Measurements from ENCODE around the gene BCAS3. TPM values are rescaled to one million over a fixed set of nuclear protein-coding genes. Genes with fewer than 3 reads are reported as not detected.

The BCAS3 gene
- total and polyA plus RNA-seq, 9 donors = 9.4 to 37.0 (median 21.6) TPM

DNA sequence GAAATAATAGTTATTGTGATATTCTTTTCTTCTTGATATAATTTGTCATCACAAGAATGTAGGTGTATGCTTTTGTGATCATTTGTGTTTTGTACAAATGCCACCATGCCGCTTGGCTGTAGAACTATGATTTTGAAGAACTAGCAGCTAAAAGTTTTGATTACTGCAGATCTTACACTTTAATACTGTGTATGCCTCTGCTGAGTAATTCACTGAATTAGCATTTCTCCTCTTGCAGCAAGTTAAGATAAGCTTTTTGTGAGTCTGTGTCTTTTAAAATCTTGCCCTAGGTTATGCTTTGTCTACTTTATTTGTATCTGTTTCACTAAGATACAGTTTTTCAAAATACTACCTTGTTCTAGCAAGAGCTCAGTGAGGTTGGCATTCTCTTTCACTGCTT is 395.5 kb downstream of the BCAS3 start:
- no peaks in the 10 kb centered on the region for H3K9me3 ChIP-seq
- H3K27ac ChIP-seq = no peak overlapping the region
- no peak for DNase-seq
- H3K4me3 ChIP-seq = no peak overlapping the region
- H3K4me1 ChIP-seq (ENCODE audit: insufficient read depth) = no peaks in the 10 kb centered on the region
- no peaks in the 10 kb centered on the region for H3K27me3 ChIP-seq
- TF ChIP-seq EP300 (IDR thresholded peaks at IDR 0.05) = no peak
- TF ChIP-seq POLR2A (IDR thresholded peaks at IDR 0.05) = no peak
- TF ChIP-seq, protein P1, sequence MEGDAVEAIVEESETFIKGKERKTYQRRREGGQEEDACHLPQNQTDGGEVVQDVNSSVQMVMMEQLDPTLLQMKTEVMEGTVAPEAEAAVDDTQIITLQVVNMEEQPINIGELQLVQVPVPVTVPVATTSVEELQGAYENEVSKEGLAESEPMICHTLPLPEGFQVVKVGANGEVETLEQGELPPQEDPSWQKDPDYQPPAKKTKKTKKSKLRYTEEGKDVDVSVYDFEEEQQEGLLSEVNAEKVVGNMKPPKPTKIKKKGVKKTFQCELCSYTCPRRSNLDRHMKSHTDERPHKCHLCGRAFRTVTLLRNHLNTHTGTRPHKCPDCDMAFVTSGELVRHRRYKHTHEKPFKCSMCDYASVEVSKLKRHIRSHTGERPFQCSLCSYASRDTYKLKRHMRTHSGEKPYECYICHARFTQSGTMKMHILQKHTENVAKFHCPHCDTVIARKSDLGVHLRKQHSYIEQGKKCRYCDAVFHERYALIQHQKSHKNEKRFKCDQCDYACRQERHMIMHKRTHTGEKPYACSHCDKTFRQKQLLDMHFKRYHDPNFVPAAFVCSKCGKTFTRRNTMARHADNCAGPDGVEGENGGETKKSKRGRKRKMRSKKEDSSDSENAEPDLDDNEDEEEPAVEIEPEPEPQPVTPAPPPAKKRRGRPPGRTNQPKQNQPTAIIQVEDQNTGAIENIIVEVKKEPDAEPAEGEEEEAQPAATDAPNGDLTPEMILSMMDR (IDR thresholded peaks at IDR 0.05) = no peak
- WGBS, 3 donors = 86 to 98% (median 93%) methylated on average over 1 of the region's 1 CpG
- intact Hi-C loops (cut with DNase I) = no loop called here
- no peaks in the 10 kb centered on the region for H3K36me3 ChIP-seq

DNA sequence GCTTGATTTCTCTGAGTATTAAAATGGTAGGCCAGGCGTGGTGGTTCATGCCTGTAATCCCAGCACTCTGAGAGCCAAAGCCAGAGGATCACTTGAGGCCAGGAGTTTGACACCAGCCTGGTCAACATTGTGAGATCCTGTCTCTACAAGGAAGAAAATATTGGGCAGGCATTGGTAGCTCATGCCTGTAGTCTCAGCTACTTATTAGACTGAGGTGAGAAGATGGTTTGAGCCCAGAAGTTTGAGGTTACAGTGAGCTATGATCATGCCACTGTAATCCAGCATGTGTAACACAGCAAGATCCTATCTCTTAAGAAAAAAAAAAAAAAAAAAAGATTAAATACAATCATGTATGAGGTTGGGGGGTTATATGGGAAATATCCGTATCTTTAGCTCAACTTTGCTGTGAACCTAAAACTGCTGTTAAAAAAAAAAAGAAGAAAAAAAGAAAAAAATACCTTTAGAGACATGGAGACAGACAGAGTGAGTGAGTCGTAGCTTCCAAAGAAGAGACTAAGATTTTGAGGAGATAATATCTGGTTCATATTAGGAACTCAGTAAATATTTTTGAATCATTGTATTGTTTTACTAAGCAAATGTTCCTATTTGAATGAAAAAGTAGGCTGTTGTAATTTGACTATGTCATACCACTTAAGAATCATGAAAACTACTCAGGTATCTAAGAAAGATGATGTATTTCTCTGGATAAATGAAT is 396.3 kb downstream of the BCAS3 start:
- no peaks in the 10 kb centered on the region for H3K36me3 ChIP-seq
- intact Hi-C loops (cut with DNase I) = no loop called here
- no peak for DNase-seq
- no peaks in the 10 kb centered on the region for H3K27me3 ChIP-seq
- H3K4me1 ChIP-seq (ENCODE audit: insufficient read depth) = no peaks in the 10 kb centered on the region
- TF ChIP-seq POLR2A (IDR thresholded peaks at IDR 0.05) (no peak), EP300 (IDR thresholded peaks at IDR 0.05) (no peak)
- TF ChIP-seq, protein P1 (IDR thresholded peaks at IDR 0.05) = no peak
- H3K4me3 ChIP-seq = no peak overlapping the region
- H3K27ac ChIP-seq = no peak overlapping the region
- 92 to 95% (median 94%) methylated on average over 3 of the region's 3 CpGs for whole genome bisulfite sequencing, 3 donors
- no peaks in the 10 kb centered on the region for H3K9me3 ChIP-seq

DNA sequence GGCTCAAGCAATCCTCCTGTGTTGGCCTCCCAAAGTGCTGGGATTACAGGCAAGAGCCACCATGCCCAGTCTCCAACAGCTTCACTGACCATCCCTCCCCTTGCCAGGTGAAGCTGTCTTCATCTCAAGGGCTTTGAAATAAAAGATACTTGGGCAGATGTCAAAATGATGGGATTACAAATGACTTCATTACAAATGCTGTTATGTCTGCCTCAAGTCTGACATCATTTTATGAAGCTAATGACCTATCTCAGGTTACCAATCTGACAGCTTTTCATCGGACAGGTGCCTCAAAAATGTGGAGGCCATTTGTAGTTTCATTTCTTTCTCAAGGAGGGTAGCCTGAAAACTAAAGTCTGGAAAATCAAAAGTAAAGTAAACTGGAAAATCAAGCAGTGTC is 398.3 kb downstream of the BCAS3 start:
- Histone ChIP-seq H3K36me3 (no peaks in the 10 kb centered on the region), H3K4me3 (no peak overlapping the region), H3K9me3 (no peaks in the 10 kb centered on the region), H3K27ac (no peak overlapping the region), H3K4me1 (ENCODE audit: insufficient read depth) (no peaks in the 10 kb centered on the region), H3K27me3 (no peaks in the 10 kb centered on the region)
- intact Hi-C loops (cut with DNase I) = no loop called here
- DNase-seq = no peak
- TF ChIP-seq, protein P1 (IDR thresholded peaks at IDR 0.05) = no peak
- no peak for TF ChIP-seq POLR2A (IDR thresholded peaks at IDR 0.05)
- no peak for TF ChIP-seq EP300 (IDR thresholded peaks at IDR 0.05)
- WGBS, 3 donors = 88 to 98% (median 94%) methylated on average over 1 of the region's 1 CpG

DNA sequence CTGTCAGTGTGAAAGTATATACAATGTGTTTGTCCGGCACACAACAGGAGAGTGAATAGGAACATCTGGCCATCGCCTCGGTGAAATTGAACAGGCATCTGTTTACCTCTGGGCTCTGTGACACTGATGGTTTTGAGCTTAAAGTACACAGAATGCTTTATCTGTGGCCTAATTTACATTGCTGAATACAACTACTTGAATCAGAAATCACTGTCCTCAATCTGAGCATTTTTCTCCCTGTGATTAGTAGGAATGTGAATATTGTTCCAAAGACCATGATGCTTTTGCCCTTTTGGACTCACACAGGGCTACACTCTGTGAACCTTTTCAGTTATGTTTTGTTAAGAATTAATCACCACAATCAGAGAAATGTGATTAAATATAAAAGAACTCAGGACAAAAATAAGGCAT is 399.0 kb downstream of the BCAS3 start:
- Histone ChIP-seq H3K4me3 (no peak overlapping the region), H3K27ac (no peak overlapping the region), H3K36me3 (no peaks in the 10 kb centered on the region), H3K4me1 (ENCODE audit: insufficient read depth) (no peaks in the 10 kb centered on the region), H3K9me3 (no peaks in the 10 kb centered on the region), H3K27me3 (no peaks in the 10 kb centered on the region)
- WGBS, 3 donors = 63 to 69% (median 69%) methylated on average over 3 of the region's 3 CpGs
- intact Hi-C loops (cut with DNase I) = no loop called here
- no peak for DNase-seq
- TF ChIP-seq, protein P1 (IDR thresholded peaks at IDR 0.05) = no peak
- TF ChIP-seq POLR2A (IDR thresholded peaks at IDR 0.05) = no peak
- no peak for TF ChIP-seq EP300 (IDR thresholded peaks at IDR 0.05)

All from ovary (tissue), 9 donors.